GM12865 (cell line): ENCODE results near the gene TENM4.
"Not testable (repeated sequence)": the region's sequence is repeated elsewhere in the genome, so short reads cannot be mapped to it uniquely, and the experiment has no call there.

Experiments
- DNase-seq: peaks from one replicate; pipeline ENCODE4 v3.0.0; 2010; ENCODE audit warnings: low read depth
- H3K4me3 ChIP-seq: 2 replicates; pipeline ENCODE4 v1.5.1; 2011; ENCODE audit warnings: mild to moderate bottlenecking, low read depth, low read length, control low read depth
- TF ChIP-seq, protein P1 (sequence below): IDR thresholded peaks from 2 replicates; pipeline ENCODE4 v1.5.1; 2011; ENCODE audit warnings: low read length, control low read depth, low read depth, inconsistent platforms; ENCODE audit not compliant: insufficient read depth; ENCODE audit errors: missing control alignments

Gene TENM4

GRCh38 chr11:78883506-78883905 is 557.3 kb downstream of the TENM4 start:
- H3K4me3 ChIP-seq, result no peak overlapping the region
- TF ChIP-seq, protein P1, sequence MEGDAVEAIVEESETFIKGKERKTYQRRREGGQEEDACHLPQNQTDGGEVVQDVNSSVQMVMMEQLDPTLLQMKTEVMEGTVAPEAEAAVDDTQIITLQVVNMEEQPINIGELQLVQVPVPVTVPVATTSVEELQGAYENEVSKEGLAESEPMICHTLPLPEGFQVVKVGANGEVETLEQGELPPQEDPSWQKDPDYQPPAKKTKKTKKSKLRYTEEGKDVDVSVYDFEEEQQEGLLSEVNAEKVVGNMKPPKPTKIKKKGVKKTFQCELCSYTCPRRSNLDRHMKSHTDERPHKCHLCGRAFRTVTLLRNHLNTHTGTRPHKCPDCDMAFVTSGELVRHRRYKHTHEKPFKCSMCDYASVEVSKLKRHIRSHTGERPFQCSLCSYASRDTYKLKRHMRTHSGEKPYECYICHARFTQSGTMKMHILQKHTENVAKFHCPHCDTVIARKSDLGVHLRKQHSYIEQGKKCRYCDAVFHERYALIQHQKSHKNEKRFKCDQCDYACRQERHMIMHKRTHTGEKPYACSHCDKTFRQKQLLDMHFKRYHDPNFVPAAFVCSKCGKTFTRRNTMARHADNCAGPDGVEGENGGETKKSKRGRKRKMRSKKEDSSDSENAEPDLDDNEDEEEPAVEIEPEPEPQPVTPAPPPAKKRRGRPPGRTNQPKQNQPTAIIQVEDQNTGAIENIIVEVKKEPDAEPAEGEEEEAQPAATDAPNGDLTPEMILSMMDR, result no peak
- DNase-seq, result no peak

GRCh38 chr11:78879094-78879980 is 561.5 kb downstream of the TENM4 start:
- not testable (repeated sequence) for DNase-seq, H3K4me3 ChIP-seq

- no peak overlapping the region for H3K4me3 ChIP-seq
- DNase-seq, result no peak
- TF ChIP-seq, protein P1, result no peak
Observed at GRCh38 chr11:78878631-78879030, 562.2 kb downstream of the TENM4 start.

DNA sequence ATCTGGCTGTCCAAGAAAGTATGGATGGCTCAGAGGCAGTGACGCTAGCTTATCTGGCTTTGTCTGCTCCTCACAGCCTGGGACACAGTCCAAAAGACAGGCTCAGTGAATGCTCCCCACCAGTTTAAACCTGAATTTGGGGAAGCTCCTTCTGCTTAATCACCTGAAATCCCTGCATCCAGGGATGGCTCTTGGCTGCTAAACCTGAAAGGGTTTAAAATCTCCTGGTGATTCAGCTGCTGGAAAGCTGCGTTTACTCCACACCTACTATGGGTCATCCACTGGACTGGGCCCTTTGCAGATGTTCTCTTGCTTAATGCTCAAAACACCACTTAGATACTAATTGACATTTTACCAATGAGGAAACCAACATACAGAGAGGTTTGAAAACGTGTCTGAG is 564.2 kb downstream of the TENM4 start:
- TF ChIP-seq, protein P1, result no peak
- DNase-seq, result no peak
- H3K4me3 ChIP-seq, result no peak overlapping the region

GRCh38 chr11:78870655-78871054 is 570.2 kb downstream of the TENM4 start:
- no peak overlapping the region for H3K4me3 ChIP-seq
- TF ChIP-seq, protein P1, result no peak
- no peak for DNase-seq

DNA sequence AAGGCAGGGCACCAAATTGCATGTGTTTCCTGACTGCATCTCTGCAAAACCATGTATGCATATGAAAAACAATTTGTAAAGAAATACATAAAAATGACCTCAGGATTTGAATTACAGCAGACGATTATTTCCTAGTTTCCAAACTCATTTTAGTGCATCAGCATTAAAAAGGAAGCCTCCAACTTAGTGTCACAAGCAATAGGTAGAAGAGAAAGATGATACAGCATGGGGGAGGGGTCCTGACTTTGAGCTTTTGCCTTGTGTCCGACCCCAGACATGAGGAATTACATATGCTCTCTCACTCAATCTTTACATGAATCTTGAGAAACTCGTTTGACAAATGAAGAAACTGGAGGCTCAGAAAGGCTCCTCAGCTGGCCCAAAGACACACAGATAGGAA is 571.5 kb downstream of the TENM4 start:
- DNase-seq, result no peak
- TF ChIP-seq, protein P1, result no peak
- H3K4me3 ChIP-seq, result no peak overlapping the region

GRCh38 chr11:78868563-78868962 is 572.3 kb downstream of the TENM4 start:
- no peak overlapping the region for H3K4me3 ChIP-seq
- TF ChIP-seq, protein P1, result no peak
- no peak for DNase-seq
